ENCODE measurements around the gene RBM17.
A peak's percentile ranks its signal among the peaks of the same experiment; 100 is the strongest.

RBM17 gene

GRCh38 chr10:6068422-6068821 is 20.4 kb upstream of the RBM17 start:
- ChIA-PET POLR2A (interaction anchor here (0.9 kb wide), 1 partner anchor 11 kb away, joined by 4 read pairs; no protein-coding TSS in a partner anchor), CTCF (interaction anchor here (1.3 to 12.7 kb wide), 4 partner anchors 11 to 20 kb away, joined by 3 to 133 read pairs (median 16); no protein-coding TSS in a partner anchor)
- no peak for TF ChIP-seq CTCF (IDR thresholded peaks at IDR 0.05; ENCODE audit: control extremely low read depth, extremely low read depth, low read depth, missing control alignments)
- DNase-seq (ENCODE audit: extremely low spot score) = peak; percentile 60

GRCh38 chr10:6069081-6069931 is 19.5 kb upstream of the RBM17 start:
- TF ChIP-seq CTCF (IDR thresholded peaks at IDR 0.05; ENCODE audit: control extremely low read depth, extremely low read depth, low read depth, missing control alignments) = no peak
- ChIA-PET POLR2A (no interaction called here), CTCF (interaction anchor here (0.9 to 12.7 kb wide), 7 partner anchors 12 to 319 kb away, joined by 3 to 133 read pairs (median 15); no protein-coding TSS in a partner anchor)
- no peak for DNase-seq (ENCODE audit: extremely low spot score)

GRCh38 chr10:6070660-6071059 is 18.2 kb upstream of the RBM17 start:
- CTCF ChIA-PET = interaction anchor here (1.4 to 12.7 kb wide), 5 partner anchors 12 to 20 kb away, joined by 3 to 133 read pairs (median 18); no protein-coding TSS in a partner anchor
- no peak for TF ChIP-seq CTCF (IDR thresholded peaks at IDR 0.05; ENCODE audit: control extremely low read depth, extremely low read depth, low read depth, missing control alignments)
- POLR2A ChIA-PET = no interaction called here
- no peak for DNase-seq (ENCODE audit: extremely low spot score)

- no peak for TF ChIP-seq CTCF (IDR thresholded peaks at IDR 0.05; ENCODE audit: control extremely low read depth, extremely low read depth, low read depth, missing control alignments)
- CTCF ChIA-PET = interaction anchor here (1.4 to 12.7 kb wide), 7 partner anchors 11 to 63 kb away, joined by 3 to 133 read pairs (median 6); no protein-coding TSS in a partner anchor
- POLR2A ChIA-PET = interaction anchor here (0.7 kb wide), 1 partner anchor 1956 kb away, joined by 5 read pairs; no protein-coding TSS in a partner anchor
- no peak for DNase-seq (ENCODE audit: extremely low spot score)
Measured at GRCh38 chr10:6071181-6072175, 17.4 kb upstream of the RBM17 start.

GRCh38 chr10:6072215-6072934 is 16.5 kb upstream of the RBM17 start:
- CTCF ChIA-PET = interaction anchor here (0.8 to 12.7 kb wide), 9 partner anchors 11 to 329 kb away, joined by 3 to 133 read pairs (median 6); no protein-coding TSS in a partner anchor
- POLR2A ChIA-PET = interaction anchor here (0.7 kb wide), 1 partner anchor 1955 kb away, joined by 5 read pairs; no protein-coding TSS in a partner anchor
- peak; percentile 62 for DNase-seq (ENCODE audit: extremely low spot score)
- TF ChIP-seq CTCF (IDR thresholded peaks at IDR 0.05; ENCODE audit: control extremely low read depth, extremely low read depth, low read depth, missing control alignments) = no peak
